ENCODE data around the gene ST6GALNAC4.
"Not testable (repeated sequence)": the region's sequence is repeated elsewhere in the genome, so short reads cannot be mapped to it uniquely, and the experiment has no call there.

Gene ST6GALNAC4

GRCh38 chr9:127885508-127886281 is 31.1 kb downstream of the ST6GALNAC4 start:
- no peak for DNase-seq (ENCODE audit: low spot score)

- DNase-seq (ENCODE audit: low spot score) = no peak
Measured at GRCh38 chr9:127884976-127885490, 31.8 kb downstream of the ST6GALNAC4 start.

GRCh38 chr9:127884427-127884911 is 32.4 kb downstream of the ST6GALNAC4 start:
- DNase-seq (ENCODE audit: low spot score) = no peak

GRCh38 chr9:127883959-127884358 is 32.9 kb downstream of the ST6GALNAC4 start:
- DNase-seq (ENCODE audit: low spot score) = no peak

- DNase-seq (ENCODE audit: low spot score) = not testable (repeated sequence)
Measured at GRCh38 chr9:127881715-127882114, 35.1 kb downstream of the ST6GALNAC4 start.

GRCh38 chr9:127880143-127880542 is 36.7 kb downstream of the ST6GALNAC4 start:
- DNase-seq (ENCODE audit: low spot score) = no peak

- DNase-seq (ENCODE audit: low spot score) = no peak
Measured at GRCh38 chr9:127878652-127879390, 38.0 kb downstream of the ST6GALNAC4 start.

GRCh38 chr9:127878001-127878651 is 38.7 kb downstream of the ST6GALNAC4 start:
- no peak for DNase-seq (ENCODE audit: low spot score)

GRCh38 chr9:127877566-127877998 is 39.3 kb downstream of the ST6GALNAC4 start, which contains the start of gene AK1:
Gene AK1, minus strand, starts transcription at chr9:127877675. Its CDS starts 3,058 bp downstream, at chr9:127874617.
- peak; percentile 77 for DNase-seq (ENCODE audit: low spot score)

GRCh38 chr9:127876764-127877562 is 39.9 kb downstream of the ST6GALNAC4 start:
- DNase-seq (ENCODE audit: low spot score) = no peak

- no peak for DNase-seq (ENCODE audit: low spot score)
Measured at GRCh38 chr9:127876026-127876763, 40.6 kb downstream of the ST6GALNAC4 start.

GRCh38 chr9:127875306-127875966 is 41.4 kb downstream of the ST6GALNAC4 start:
- DNase-seq (ENCODE audit: low spot score) = no peak

GRCh38 chr9:127874301-127875221 is 42.3 kb downstream of the ST6GALNAC4 start:
- DNase-seq (ENCODE audit: low spot score) = no peak

GRCh38 chr9:127873886-127874285 is 43.0 kb downstream of the ST6GALNAC4 start:
- DNase-seq (ENCODE audit: low spot score) = peak; percentile 81

- DNase-seq (ENCODE audit: low spot score) = peak; percentile 59
Measured at GRCh38 chr9:127873223-127873691, 43.6 kb downstream of the ST6GALNAC4 start.

- DNase-seq (ENCODE audit: low spot score) = no peak
Measured at GRCh38 chr9:127872369-127873222, 44.2 kb downstream of the ST6GALNAC4 start.

- no peak for DNase-seq (ENCODE audit: low spot score)
Measured at GRCh38 chr9:127871531-127871930, 45.3 kb downstream of the ST6GALNAC4 start.

- no peak for DNase-seq (ENCODE audit: low spot score)
Measured at GRCh38 chr9:127870887-127871286, 46.0 kb downstream of the ST6GALNAC4 start.

All from putamen (tissue), 1 donor.